Measurements from ENCODE around the gene SDCBP2. TPM values are rescaled to one million over a fixed set of nuclear protein-coding genes. Genes with fewer than 3 reads are reported as not detected.

Gene SDCBP2
- polyA plus RNA-seq, 1 donor (not counting 4 experiments of a cell fraction or from before 2014, with no cell fraction given): 36.0 TPM

DNA sequence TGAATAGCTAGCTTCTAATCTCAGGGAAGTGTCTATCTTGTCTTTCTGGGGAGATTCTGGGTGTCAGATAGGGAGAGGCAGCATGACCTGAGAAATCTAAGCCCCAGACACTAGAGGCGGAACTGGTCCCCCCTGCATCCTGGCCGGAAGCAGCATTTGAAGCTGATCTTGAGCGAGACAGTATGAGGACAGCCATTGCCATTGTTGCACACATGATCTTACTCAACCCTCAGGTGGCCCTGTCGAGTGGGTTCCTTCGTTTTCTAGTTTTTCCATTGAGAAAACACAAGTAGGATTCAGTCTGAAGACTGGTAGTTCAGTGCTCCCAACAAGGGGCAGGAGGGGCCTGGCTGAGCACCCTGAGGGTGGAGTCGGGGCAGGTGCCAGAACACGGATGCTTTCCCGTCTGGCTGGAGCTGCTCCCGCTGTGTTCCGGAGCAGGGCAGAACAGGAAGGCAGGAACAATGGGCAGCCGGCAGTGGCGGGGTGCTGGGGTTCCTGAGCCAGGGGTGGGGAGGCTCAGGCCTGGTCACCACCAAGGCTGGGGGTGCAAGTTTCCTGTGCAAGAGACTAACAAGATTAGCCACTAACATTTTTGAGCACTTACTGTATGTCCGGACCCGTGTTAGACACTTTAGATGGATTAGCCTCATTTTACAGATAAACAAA lies 7.9 kb upstream of the SDCBP2 start:
- Histone ChIP-seq H3K9me3 (ENCODE audit: control insufficient read depth, low read depth, low read length) (no peaks in the 10 kb centered on the region), H3K4me2 (ENCODE audit: control insufficient read depth, extremely low read depth, insufficient read depth, low read depth, low read length) (no peak overlapping the region), H3K4me1 (ENCODE audit: control insufficient read depth, extremely low read depth, insufficient read depth, low read length) (peaks cover 30% of the 10 kb centered on the region), H2AFZ (ENCODE audit: control insufficient read depth, low read length) (no peak overlapping the region), H3K27me3 (ENCODE audit: control insufficient read depth, extremely low read depth, insufficient read depth, low read length) (no peaks in the 10 kb centered on the region), H3K4me3 (ENCODE audit: control insufficient read depth in 2 of 3, extremely low read depth in 1 of 3, insufficient read depth in 2 of 3, low read depth in 1 of 3, low read length in 3 of 3) (no peak overlapping the region), H3K79me2 (ENCODE audit: control insufficient read depth, insufficient read depth, low read length) (peaks cover 18% of the 10 kb centered on the region), H3K9ac (ENCODE audit: control insufficient read depth, extremely low read depth, insufficient read depth, low read length) (no peak overlapping the region), H3K27ac (ENCODE audit: control insufficient read depth, insufficient read depth, low read length) (no peak overlapping the region), H3K36me3 (ENCODE audit: control insufficient read depth in 2 of 2, extremely low read depth in 1 of 2, insufficient read depth in 2 of 2, low read length in 2 of 2) (peaks cover 3 to 16% of the 10 kb centered on the region in 2 experiments), H3K9me1 (ENCODE audit: control insufficient read depth, extremely low read depth, insufficient read depth, low read length) (peaks cover 3% of the 10 kb centered on the region), H4K20me1 (ENCODE audit: control insufficient read depth, extremely low read depth, insufficient read depth, low read length) (peaks cover 5% of the 10 kb centered on the region)
- no peak for DNase-seq (ENCODE audit: low read depth, low spot score)
- dilution Hi-C loops (cut with MboI; ENCODE audit: extremely low pct_ligation_motif_present, low sequenced_read_pairs): no loop called here
- no peak for TF ChIP-seq CTCF (optimal IDR thresholded peaks at IDR 0.05 in 1 of 3, IDR thresholded peaks at IDR 0.05 in 1 of 3, conservative IDR thresholded peaks at IDR 0.05 in 1 of 3; ENCODE audit: extremely low read depth in 1 of 3, insufficient read depth in 2 of 3, low read length in 3 of 3)
- TF ChIP-seq EZH2 (IDR thresholded peaks at IDR 0.05; ENCODE audit: low read length): no peak
- no peak for FAIRE-seq

DNA sequence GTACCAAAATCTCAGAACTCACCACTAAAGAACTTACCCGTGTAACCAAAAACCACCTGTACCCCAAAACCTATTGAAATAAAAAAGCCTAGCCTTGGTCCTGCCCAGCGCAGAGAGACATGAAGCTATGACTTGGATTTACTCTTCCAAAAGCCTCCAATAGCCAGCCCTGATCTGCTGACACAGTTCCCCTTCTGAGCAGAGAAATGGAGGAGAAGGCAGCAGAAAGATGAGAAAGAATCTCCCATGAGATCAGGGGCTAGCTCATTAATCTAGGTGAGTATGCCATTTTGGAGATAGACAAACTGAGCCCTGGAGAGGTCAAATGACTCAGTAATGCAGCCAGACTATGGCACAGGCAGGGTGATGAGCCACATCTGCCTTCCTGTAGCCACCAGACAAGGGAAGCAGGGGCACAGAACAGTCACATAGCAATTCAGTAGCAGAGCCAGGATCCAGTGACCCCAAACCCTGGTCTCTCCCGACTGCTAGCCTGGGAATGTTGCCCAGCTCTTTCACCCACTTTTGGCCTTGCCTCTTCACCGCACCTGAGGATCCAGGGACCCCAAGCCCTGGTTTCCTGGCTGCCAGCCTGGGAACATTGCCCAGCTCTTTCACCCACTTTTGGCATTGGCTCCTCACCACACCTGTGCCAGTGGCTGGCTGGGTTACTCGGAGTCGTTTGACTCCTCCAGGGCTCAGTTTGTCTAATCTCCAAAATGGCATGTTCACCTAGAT lies 7.2 kb upstream of the SDCBP2 start:
- dilution Hi-C loops (cut with MboI; ENCODE audit: extremely low pct_ligation_motif_present, low sequenced_read_pairs): no loop called here
- Histone ChIP-seq H3K4me2 (ENCODE audit: control insufficient read depth, extremely low read depth, insufficient read depth, low read depth, low read length) (no peak overlapping the region), H3K9me3 (ENCODE audit: control insufficient read depth, low read depth, low read length) (no peaks in the 10 kb centered on the region), H3K27ac (ENCODE audit: control insufficient read depth, insufficient read depth, low read length) (no peak overlapping the region), H3K9me1 (ENCODE audit: control insufficient read depth, extremely low read depth, insufficient read depth, low read length) (peaks cover 3% of the 10 kb centered on the region), H3K4me3 (ENCODE audit: control insufficient read depth in 2 of 3, extremely low read depth in 1 of 3, insufficient read depth in 2 of 3, low read depth in 1 of 3, low read length in 3 of 3) (no peak overlapping the region), H3K79me2 (ENCODE audit: control insufficient read depth, insufficient read depth, low read length) (peaks cover 21% of the 10 kb centered on the region), H3K27me3 (ENCODE audit: control insufficient read depth, extremely low read depth, insufficient read depth, low read length) (no peaks in the 10 kb centered on the region), H4K20me1 (ENCODE audit: control insufficient read depth, extremely low read depth, insufficient read depth, low read length) (peaks cover 5% of the 10 kb centered on the region), H3K9ac (ENCODE audit: control insufficient read depth, extremely low read depth, insufficient read depth, low read length) (no peak overlapping the region), H3K36me3 (ENCODE audit: control insufficient read depth in 2 of 2, extremely low read depth in 1 of 2, insufficient read depth in 2 of 2, low read length in 2 of 2) (peaks cover 3 to 16% of the 10 kb centered on the region in 2 experiments), H2AFZ (ENCODE audit: control insufficient read depth, low read length) (no peak overlapping the region), H3K4me1 (ENCODE audit: control insufficient read depth, extremely low read depth, insufficient read depth, low read length) (peaks cover 37% of the 10 kb centered on the region)
- FAIRE-seq: no peak
- no peak for TF ChIP-seq CTCF (optimal IDR thresholded peaks at IDR 0.05 in 1 of 3, IDR thresholded peaks at IDR 0.05 in 1 of 3, conservative IDR thresholded peaks at IDR 0.05 in 1 of 3; ENCODE audit: extremely low read depth in 1 of 3, insufficient read depth in 2 of 3, low read length in 3 of 3)
- TF ChIP-seq EZH2 (IDR thresholded peaks at IDR 0.05; ENCODE audit: low read length): no peak
- DNase-seq (ENCODE audit: low read depth, low spot score): no peak

Measured in keratinocyte (primary cell).